Astrocyte of the cerebellum (primary cell): ENCODE results near the gene RGS19.

Source experiments
- DNase-seq: peaks from one replicate; pipeline ENCODE4 v3.0.0-alpha.2; 2011; ENCODE audit warnings: low read depth
- H3K4me3 ChIP-seq: 2 replicates; pipeline ENCODE4 v1.5.1; 2011; ENCODE audit warnings: mild to moderate bottlenecking, low read depth, low read length, moderate library complexity
- CTCF ChIP-seq: IDR thresholded peaks from 2 replicates; pipeline ENCODE4 v1.5.1; 2012; ENCODE audit warnings: low read length, low read depth, moderate library complexity, mild to moderate bottlenecking; ENCODE audit errors: missing control alignments
- in situ Hi-C: cut with HindIII; loops from 2 replicates; pipeline ENCODE4 v1.10.0; 2017; ENCODE audit warnings: low sequenced_read_pairs

The RGS19 gene

DNA sequence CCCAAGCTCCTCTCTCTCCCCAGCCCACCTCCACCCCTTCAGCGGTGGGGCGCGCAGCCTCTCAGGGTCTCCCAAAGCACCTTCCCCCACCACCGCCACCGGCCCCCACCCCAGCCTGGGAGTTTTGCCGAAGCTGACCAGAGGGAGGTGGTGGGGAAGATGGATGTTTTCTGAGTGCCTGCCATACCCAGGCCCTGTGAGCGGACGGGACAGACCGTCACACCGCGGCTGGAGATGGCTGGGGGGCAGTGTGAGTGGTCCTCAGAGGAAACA, 37.6 kb downstream of the RGS19 start:
- in situ Hi-C loops: no loop called here

DNA sequence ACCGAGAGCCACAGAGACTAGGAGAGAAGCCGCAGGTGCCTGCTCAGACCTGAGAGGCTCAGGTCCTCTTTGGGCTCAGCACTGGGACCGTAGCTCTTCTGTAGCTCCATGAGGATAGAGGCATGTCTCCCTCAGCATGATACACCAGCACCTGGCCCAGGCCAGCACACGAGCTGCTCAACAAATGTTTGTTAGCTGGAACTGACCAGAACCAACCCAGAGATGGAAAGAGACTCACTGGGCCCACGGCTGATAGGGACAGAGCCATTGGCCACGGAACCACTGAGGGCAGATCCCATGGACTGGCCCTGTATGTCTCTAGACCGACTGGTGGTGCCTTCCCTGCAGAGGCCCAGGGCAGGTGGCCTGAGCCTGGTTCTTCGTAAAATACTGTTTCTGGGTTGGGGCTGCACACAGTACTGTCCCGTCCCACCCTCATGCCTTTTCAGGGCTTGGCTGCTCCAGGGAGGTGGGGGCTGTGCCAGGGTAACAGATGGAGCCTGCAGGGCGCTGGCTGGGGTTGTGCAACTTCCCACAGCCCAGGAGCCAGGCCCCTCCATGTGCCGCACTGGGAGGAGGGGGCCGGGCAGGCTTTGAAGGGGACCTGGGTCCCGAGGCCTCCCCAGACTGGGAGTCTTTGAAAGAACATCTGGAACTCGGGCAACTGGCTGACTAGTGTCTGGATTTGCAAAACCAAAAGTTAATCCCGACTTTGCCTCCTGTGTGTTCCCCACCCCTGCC, 38.1 kb downstream of the RGS19 start:
- no peak overlapping the region for H3K4me3 ChIP-seq
- no peak for TF ChIP-seq CTCF
- no peak for DNase-seq
- in situ Hi-C loops: no loop called here

More for the DNA sequence above, 37.6 kb downstream of the RGS19 start:
- TF ChIP-seq CTCF: no peak
- no peak overlapping the region for H3K4me3 ChIP-seq
- no peak for DNase-seq

- no peak overlapping the region for H3K4me3 ChIP-seq
- no peak for DNase-seq
- no peak for TF ChIP-seq CTCF
- in situ Hi-C loops: no loop called here
These were observed 38.9 kb downstream of the RGS19 start for GRCh38 chr20:64040231-64041039.

DNA sequence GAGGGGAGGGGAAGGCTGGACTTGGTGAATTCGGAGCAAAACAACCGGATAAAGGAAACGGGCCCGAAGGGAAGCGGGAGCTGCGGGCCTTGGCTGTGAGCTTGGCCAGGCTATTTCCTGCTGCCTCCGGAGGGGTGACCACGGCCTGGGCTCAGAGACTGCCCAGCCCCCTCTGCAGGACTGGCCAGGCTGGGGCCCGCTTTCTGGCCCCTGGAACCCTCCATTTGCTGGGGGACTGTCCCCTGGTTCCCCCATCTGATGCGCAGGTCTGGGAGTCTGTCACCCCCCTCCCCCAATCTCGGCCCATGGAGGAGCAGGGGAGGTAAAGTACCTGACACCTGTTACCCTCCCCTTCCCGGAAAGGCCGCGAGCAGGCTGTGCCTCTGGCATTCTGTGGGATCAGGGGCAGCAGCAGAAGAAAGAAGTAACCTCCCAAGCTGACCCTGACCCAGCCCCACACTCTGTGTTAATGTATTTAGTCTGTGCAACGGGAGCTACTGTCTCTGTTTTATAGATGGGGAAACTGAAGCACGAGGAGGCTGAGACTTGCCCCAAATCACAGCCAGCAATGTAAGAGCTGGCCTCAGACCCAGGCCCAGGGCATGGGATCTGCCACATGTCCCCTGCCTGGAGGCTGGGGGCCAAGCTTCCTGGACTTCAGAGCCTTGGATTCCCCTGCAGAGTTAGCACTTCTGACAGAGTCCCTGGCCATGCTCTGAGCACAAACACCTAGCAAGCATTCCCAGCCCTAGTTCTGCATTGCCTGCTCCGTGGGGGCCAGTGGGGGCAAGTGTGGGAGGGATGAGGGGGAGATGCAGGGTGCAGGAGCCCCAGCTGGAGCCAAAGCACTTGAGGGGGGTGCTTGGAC, 39.8 kb downstream of the RGS19 start:
- no peak for DNase-seq
- peak overlapping the region; percentile 31 for H3K4me3 ChIP-seq
- in situ Hi-C loops: no loop called here
- TF ChIP-seq CTCF: no peak

DNA sequence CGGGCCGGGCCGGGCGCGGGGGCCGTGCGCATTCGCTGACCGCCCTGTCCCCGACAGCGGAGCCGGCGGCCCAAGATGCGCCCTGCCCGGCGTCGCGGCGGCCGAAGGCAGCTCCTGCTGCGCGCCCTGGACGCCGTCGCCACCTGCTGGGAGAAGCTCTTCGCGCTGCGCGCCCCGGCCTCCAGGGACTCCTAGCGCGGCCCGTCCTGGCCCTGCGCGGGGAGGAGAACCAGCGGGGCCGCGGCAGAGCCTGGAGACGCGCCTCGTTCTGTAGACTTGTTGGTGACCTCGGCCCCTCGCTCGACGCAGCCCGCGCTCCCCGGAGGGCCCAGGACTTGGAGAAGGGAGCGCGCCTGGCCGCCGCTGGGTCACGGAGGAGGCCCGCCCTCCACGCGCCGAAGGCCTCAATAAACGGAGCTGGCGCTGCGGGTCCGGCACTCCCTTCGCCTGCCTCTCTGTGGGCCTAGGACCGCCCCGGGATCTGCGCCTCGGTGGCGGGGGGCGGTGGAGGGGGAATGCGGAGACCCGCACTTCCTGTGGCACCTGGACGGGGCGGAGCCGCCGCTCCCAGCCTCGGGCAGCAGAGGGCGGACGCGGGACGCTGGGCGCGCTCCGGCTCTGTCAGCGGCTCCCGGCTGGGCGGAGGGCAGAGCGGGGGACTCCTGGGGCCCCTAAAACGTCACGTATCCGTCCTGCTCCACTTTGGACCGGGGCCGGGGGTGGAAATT, 40.6 kb downstream of the RGS19 start:
- DNase-seq: no peak
- in situ Hi-C loops: no loop called here
- H3K4me3 ChIP-seq: peak overlapping the region; percentile 31

More for the DNA sequence above, 40.6 kb downstream of the RGS19 start:
- TF ChIP-seq CTCF: peak; percentile 78
